ENCODE measurements around the gene MKLN1.

GRCh38 chr7:131462059-131462458, 134.4 kb downstream of the MKLN1 start:
- TF ChIP-seq CTCF (IDR thresholded peaks at IDR 0.05) (no peak), POLR2A (IDR thresholded peaks at IDR 0.05) (no peak), EP300 (IDR thresholded peaks at IDR 0.05) (no peak)
